ENCODE data around the gene KIAA0825.

DNA sequence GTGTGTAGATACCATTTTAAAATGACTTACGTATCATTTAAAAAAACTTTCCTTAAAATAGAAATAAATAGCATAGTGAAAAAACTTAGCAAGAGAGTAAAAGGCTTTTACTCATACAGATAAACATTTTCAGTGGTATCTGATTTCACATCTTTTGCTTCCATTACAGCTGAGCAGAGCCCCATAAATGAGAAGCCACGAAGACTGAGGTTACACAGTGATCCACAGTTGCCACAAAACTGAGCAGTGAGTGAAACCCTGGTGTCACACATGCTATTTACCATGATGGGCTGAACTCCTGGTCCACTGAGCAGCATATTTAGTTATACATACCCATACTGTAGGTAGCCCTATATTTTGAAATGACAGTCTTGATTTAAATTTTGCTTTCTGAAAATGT is 401.2 kb downstream of the KIAA0825 start:
- TF ChIP-seq, protein P1, sequence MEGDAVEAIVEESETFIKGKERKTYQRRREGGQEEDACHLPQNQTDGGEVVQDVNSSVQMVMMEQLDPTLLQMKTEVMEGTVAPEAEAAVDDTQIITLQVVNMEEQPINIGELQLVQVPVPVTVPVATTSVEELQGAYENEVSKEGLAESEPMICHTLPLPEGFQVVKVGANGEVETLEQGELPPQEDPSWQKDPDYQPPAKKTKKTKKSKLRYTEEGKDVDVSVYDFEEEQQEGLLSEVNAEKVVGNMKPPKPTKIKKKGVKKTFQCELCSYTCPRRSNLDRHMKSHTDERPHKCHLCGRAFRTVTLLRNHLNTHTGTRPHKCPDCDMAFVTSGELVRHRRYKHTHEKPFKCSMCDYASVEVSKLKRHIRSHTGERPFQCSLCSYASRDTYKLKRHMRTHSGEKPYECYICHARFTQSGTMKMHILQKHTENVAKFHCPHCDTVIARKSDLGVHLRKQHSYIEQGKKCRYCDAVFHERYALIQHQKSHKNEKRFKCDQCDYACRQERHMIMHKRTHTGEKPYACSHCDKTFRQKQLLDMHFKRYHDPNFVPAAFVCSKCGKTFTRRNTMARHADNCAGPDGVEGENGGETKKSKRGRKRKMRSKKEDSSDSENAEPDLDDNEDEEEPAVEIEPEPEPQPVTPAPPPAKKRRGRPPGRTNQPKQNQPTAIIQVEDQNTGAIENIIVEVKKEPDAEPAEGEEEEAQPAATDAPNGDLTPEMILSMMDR (IDR thresholded peaks at IDR 0.05; ENCODE audit: low read depth, low read length) = no peak
- TF ChIP-seq EZH2phosphoT487 (IDR thresholded peaks at IDR 0.05; ENCODE audit: low read depth) = no peak
